CD14-positive monocyte (primary cell): ENCODE measurements around the gene GNS. TPM values are rescaled to one million over a fixed set of nuclear protein-coding genes. Genes with fewer than 3 reads are reported as not detected.
A peak's percentile ranks its signal among the peaks of the same experiment; 100 is the strongest.

Source experiments
- DNase-seq, 3 donors: peaks; one replicate each; pipeline ENCODE4 v3.0.0-alpha.2; 2011 to 2022
- H2AFZ ChIP-seq: 2 replicates; pipeline ENCODE4 v1.6.0; 2012; ENCODE audit warnings: mild to moderate bottlenecking, low read depth, low read length, inconsistent platforms; ENCODE audit not compliant: insufficient read depth, poor library complexity, severe bottlenecking
- H3K27ac ChIP-seq, 2 donors: 1 replicate in 1 of 2; 2 replicates in 1 of 2; pipeline ENCODE4 v1.5.1; 2012 to 2013; ENCODE audit warnings: low read length in 2 of 2, control low read depth in 1 of 2, inconsistent platforms in 1 of 2, low read depth in 1 of 2, mild to moderate bottlenecking in 1 of 2
- H3K27me3 ChIP-seq, 2 donors: one replicate each; pipeline versions ENCODE4 v1.6.0 to v1.6.1; 2011 to 2013; ENCODE audit warnings: low read length in 2 of 2; ENCODE audit not compliant: control insufficient read depth in 2 of 2, insufficient read depth in 2 of 2
- H3K36me3 ChIP-seq, 2 donors: replicated peaks in 1 of 2; 1 replicate in 1 of 2; 2 replicates in 1 of 2; pipeline versions ENCODE4 v1.5.1 to v1.6.1; 2012 to 2013; ENCODE audit warnings: low read length in 2 of 2, control low read depth in 1 of 2, inconsistent platforms in 1 of 2, mild to moderate bottlenecking in 1 of 2; ENCODE audit not compliant: insufficient read depth in 2 of 2, control insufficient read depth in 1 of 2
- H3K4me1 ChIP-seq, 2 donors: 1 replicate in 1 of 2; 2 replicates in 1 of 2; pipeline versions ENCODE4 v1.5.1 to v1.6.1; 2012 to 2013; ENCODE audit warnings: low read length in 2 of 2, control low read depth in 1 of 2, inconsistent platforms in 1 of 2, mild to moderate bottlenecking in 1 of 2, moderate library complexity in 1 of 2; ENCODE audit not compliant: insufficient read depth in 2 of 2, control insufficient read depth in 1 of 2
- H3K4me2 ChIP-seq: replicated peaks from 2 replicates; pipeline ENCODE3; 2012; ENCODE audit warnings: low read length, moderate library complexity, mild to moderate bottlenecking; ENCODE audit not compliant: poor library complexity, severe bottlenecking; ENCODE audit errors: extremely low read depth
- H3K4me3 ChIP-seq, 3 experiments: fragments of 200-600 bp in 1 of 3; sonication (generic) in 1 of 3; replicated peaks in 1 of 3; 1 replicate in 2 of 3; 2 replicates in 1 of 3; pipeline ENCODE4 v1.5.1; 2011 to 2013; ENCODE audit warnings: low read length in 3 of 3, mild to moderate bottlenecking in 3 of 3, control low read depth in 2 of 3, low read depth in 2 of 3, inconsistent platforms in 1 of 3, moderate library complexity in 1 of 3
- H3K79me2 ChIP-seq: 2 replicates; pipeline ENCODE4 v1.6.0; 2012; ENCODE audit warnings: mild to moderate bottlenecking, control low read depth, inconsistent platforms, low read length, moderate library complexity; ENCODE audit not compliant: insufficient read depth
- H3K9ac ChIP-seq: 2 replicates; pipeline ENCODE4 v1.6.0; 2017; ENCODE audit warnings: low read length, mild to moderate bottlenecking; ENCODE audit not compliant: insufficient read depth, poor library complexity, severe bottlenecking
- H3K9me3 ChIP-seq, 2 donors: replicated peaks in 1 of 2; 1 replicate in 1 of 2; 2 replicates in 1 of 2; pipeline versions ENCODE4 v1.5.1 to v1.6.1; 2012 to 2013; ENCODE audit warnings: low read length in 2 of 2, control low read depth in 1 of 2; ENCODE audit not compliant: control insufficient read depth in 1 of 2, insufficient read depth in 1 of 2
- H4K20me1 ChIP-seq: 2 replicates; pipeline ENCODE4 v1.6.0; 2012; ENCODE audit warnings: mild to moderate bottlenecking, low read length, control low read depth, moderate library complexity; ENCODE audit not compliant: insufficient read depth
- H3K27ac Mint-ChIP-seq, 7 donors: one replicate each; pipeline ENCODE4 v1.8.0; 2020; ENCODE audit warnings: mild to moderate bottlenecking in 7 of 7, mixed read lengths in 7 of 7, moderate library complexity in 6 of 7, inconsistent platforms in 2 of 7
- H3K27me3 Mint-ChIP-seq, 3 donors: one replicate each; pipeline ENCODE4 v1.8.0; 2021 to 2022; ENCODE audit warnings: low read depth in 3 of 3, mild to moderate bottlenecking in 3 of 3, mixed read lengths in 3 of 3, moderate library complexity in 3 of 3, inconsistent platforms in 1 of 3
- H3K36me3 Mint-ChIP-seq, 2 donors: one replicate each; pipeline ENCODE4 v1.8.0; 2020; ENCODE audit warnings: mixed read lengths in 2 of 2, inconsistent platforms in 1 of 2, mild to moderate bottlenecking in 1 of 2
- H3K4me1 Mint-ChIP-seq: one replicate; pipeline ENCODE4 v1.8.0; 2020; ENCODE audit warnings: mild to moderate bottlenecking, mixed read lengths
- H3K4me3 Mint-ChIP-seq, 2 donors: one replicate each; pipeline ENCODE4 v1.8.0; 2020; ENCODE audit warnings: mild to moderate bottlenecking in 2 of 2, mixed read lengths in 2 of 2, moderate library complexity in 1 of 2
- H3K9me3 Mint-ChIP-seq, 7 donors: one replicate each; pipeline ENCODE4 v1.8.0; 2020 to 2022; ENCODE audit warnings: mixed read lengths in 7 of 7, mild to moderate bottlenecking in 6 of 7, moderate library complexity in 6 of 7, inconsistent platforms in 2 of 7
- WGBS: methylation state at CpG from one replicate; pipeline ENCODE4 v1.1.5; 2013; ENCODE audit warnings: missing lambda C conversion rate; ENCODE audit not compliant: insufficient coverage; 5-methylcytosine and 5-hydroxymethylcytosine counted together
- intact Hi-C, 2 donors: fragments of 100-400 bp; cut with micrococcal nuclease; formaldehyde crosslinking; loops; one replicate each; pipeline versions ENCODE4 v1.15.0 to v1.15.1; 2023
- polyA plus RNA-seq, 3 donors: library from polyadenylated mRNA; depleted of rRNA in 1 of 3; unstranded in 2 of 3; stranded (reverse) in 1 of 3; fragments of 300-500 nt in 2 of 3; fragments of >200 nt in 1 of 3; fragmentation: Illumina TruSeq in 2 of 3; gene quantifications; 1 replicate in 2 of 3; 2 replicates in 1 of 3; pipeline ENCODE4 v1.2.3, GENCODE V29; 2012 to 2021
- TF ChIP-seq, protein P1 (sequence below): fragments of 200-600 bp; IDR thresholded peaks from one replicate; pipeline ENCODE4 v1.8.0; 2022; ENCODE audit warnings: antibody characterized with exemption, mild to moderate bottlenecking

Gene GNS
- polyA plus RNA-seq, 3 donors: 103 to 274 (median 203) TPM

DNA sequence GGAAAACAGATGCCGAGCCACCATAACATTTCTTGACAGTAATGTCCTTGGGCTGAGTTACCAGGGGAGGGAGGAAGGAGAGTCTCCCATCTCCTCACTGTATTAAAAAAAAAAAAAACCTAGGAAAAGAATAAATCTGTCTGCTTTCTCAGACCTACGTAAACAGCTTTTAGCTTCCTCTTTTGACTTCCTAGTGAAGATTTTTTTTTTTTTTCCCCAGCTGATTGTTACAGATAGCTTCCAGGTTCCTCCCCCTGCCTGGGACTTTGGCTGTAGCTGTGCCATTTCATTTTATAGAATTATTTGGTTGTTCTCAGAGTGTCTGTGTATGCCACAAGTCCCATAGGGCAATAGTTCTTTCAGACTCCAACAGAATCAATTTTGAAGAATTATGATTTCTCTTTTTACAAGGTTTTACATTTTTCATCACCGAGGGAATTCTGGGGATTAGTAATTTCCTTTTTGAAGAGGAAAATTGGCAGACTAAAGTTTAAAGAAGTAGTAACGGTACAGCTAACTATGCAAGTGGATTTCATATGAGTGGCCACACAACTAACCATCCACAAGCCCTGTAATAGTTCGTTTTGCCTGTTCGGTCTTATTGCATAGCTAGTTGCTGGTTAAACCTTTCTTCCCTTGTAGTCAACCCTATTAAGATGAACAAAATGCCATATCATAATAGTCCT is 23.1 kb upstream of the GNS start:
- Mint-ChIP-seq H3K4me3 (peak overlapping the region; percentile 93 to 95), H3K27ac (peak overlapping the region in 6 of 7 donors; percentile 16 to 83 (median 76)), H3K9me3 (peaks cover 0 to 16% (median 8%) of the 10 kb centered on the region in 7 donors), H3K4me1 (peaks cover 25% of the 10 kb centered on the region), H3K36me3 (peaks cover 3 to 13% of the 10 kb centered on the region in 2 donors), H3K27me3 (peaks cover 43 to 56% (median 45%) of the 10 kb centered on the region in 3 donors)
- Histone ChIP-seq H3K36me3 (no peaks in the 10 kb centered on the region), H3K27me3 (peaks cover 37 to 48% of the 10 kb centered on the region in 2 donors), H2AFZ (peak overlapping the region; percentile 93), H3K4me2 (peak overlapping the region; percentile 94), H3K27ac (no peak overlapping the region), H3K9ac (peak overlapping the region; percentile 60), H3K79me2 (no peaks in the 10 kb centered on the region), H3K4me1 (peaks cover 24 to 31% of the 10 kb centered on the region in 2 donors), H3K4me3 (peak overlapping the region; percentile 46 to 77 (median 54)), H4K20me1 (no peaks in the 10 kb centered on the region), H3K9me3 (peaks cover 0 to 7% of the 10 kb centered on the region in 2 donors)
- DNase-seq: peak; percentile 48 to 74 (median 70)
- 77% methylated on average over 2 of the region's 6 CpGs for WGBS
- intact Hi-C loops: loop anchor here in 1 of 2 donors (10.0 kb wide), 2 partner anchors 48 to 238 kb away; no protein-coding TSS in a partner anchor
- TF ChIP-seq, protein P1, sequence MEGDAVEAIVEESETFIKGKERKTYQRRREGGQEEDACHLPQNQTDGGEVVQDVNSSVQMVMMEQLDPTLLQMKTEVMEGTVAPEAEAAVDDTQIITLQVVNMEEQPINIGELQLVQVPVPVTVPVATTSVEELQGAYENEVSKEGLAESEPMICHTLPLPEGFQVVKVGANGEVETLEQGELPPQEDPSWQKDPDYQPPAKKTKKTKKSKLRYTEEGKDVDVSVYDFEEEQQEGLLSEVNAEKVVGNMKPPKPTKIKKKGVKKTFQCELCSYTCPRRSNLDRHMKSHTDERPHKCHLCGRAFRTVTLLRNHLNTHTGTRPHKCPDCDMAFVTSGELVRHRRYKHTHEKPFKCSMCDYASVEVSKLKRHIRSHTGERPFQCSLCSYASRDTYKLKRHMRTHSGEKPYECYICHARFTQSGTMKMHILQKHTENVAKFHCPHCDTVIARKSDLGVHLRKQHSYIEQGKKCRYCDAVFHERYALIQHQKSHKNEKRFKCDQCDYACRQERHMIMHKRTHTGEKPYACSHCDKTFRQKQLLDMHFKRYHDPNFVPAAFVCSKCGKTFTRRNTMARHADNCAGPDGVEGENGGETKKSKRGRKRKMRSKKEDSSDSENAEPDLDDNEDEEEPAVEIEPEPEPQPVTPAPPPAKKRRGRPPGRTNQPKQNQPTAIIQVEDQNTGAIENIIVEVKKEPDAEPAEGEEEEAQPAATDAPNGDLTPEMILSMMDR: no peak

DNA sequence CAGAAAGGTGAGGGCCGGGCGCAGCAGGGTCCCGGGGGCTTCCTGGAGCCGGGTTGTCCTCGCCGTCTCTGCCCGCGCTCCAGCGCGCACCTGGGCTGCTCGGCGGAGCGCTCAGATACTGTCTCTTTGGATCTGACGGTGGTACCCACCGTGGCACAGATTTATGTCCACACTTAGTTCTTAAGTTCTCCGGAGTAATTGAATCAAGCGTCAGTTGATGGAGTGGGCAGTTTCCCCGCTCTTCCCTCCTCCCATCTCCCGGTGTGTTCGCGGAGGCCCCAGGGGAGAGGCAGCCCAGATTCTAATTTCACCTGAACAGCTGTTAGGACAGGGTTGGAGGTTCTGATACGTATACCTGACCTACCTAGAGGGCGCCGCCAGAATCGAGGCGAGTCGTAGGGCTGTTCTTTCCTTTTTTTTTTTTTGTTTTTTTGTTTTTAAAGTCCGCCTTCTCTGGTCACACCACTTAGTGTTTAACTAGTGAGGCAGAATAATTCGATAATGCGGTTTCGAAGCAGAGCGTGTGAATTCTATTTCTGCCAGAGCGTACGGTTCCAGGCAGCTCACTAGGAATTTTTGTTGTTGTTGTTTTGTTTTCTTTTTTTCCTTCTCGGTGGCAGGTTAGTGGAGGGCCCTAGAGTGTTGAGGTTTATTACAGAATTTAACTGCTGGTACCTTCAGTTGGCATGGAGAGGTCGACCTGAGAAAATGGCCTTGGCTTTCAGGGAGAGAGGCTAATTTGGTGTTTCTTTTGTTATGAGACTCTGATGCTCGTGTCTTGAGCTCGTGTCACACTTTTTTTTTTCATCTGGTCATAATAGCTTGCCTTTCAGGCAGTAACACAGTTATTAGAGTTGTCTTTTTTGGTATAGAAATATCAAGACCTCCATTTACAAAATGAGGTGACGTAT is 22.3 kb upstream of the GNS start:
- Histone ChIP-seq H3K27me3 (peaks cover 41 to 50% of the 10 kb centered on the region in 2 donors), H4K20me1 (no peaks in the 10 kb centered on the region), H3K9me3 (peaks cover 0 to 10% of the 10 kb centered on the region in 2 donors), H3K27ac (no peak overlapping the region), H3K79me2 (no peaks in the 10 kb centered on the region), H3K4me3 (peak overlapping the region; percentile 46 to 77 (median 54)), H3K4me1 (peaks cover 24 to 31% of the 10 kb centered on the region in 2 donors), H3K9ac (peak overlapping the region; percentile 60), H2AFZ (peak overlapping the region; percentile 93), H3K4me2 (peak overlapping the region; percentile 94), H3K36me3 (no peaks in the 10 kb centered on the region)
- intact Hi-C loops: loop anchor here in 1 of 2 donors (10.0 kb wide), 2 partner anchors 47 to 237 kb away; no protein-coding TSS in a partner anchor
- Mint-ChIP-seq H3K4me1 (peaks cover 25% of the 10 kb centered on the region), H3K27ac (peak overlapping the region in 6 of 7 donors; percentile 71 to 83 (median 78)), H3K27me3 (peaks cover 51 to 64% (median 52%) of the 10 kb centered on the region in 3 donors), H3K9me3 (peaks cover under 1 to 22% (median 15%) of the 10 kb centered on the region in 7 donors), H3K36me3 (peaks cover 5 to 13% of the 10 kb centered on the region in 2 donors), H3K4me3 (peak overlapping the region; percentile 93 to 95)
- TF ChIP-seq, protein P1: no peak
- peak in 1 of 3 donors; percentile 9 for DNase-seq
- WGBS: 3% methylated on average over 29 of the region's 39 CpGs
